Fibroblast of mammary gland (primary cell): ENCODE results near the gene MICA.

Experiments
- DNase-seq: peaks from one replicate; pipeline ENCODE4 v3.0.0-alpha.2; 2010; ENCODE audit warnings: low read depth
- H3K4me3 ChIP-seq: 2 replicates; pipeline ENCODE4 v1.5.1; 2011; ENCODE audit warnings: low read depth, mild to moderate bottlenecking, low read length, moderate library complexity; ENCODE audit not compliant: control insufficient read depth
- CTCF ChIP-seq: conservative IDR thresholded peaks from 2 replicates; pipeline ENCODE4 v1.5.1; 2011; ENCODE audit warnings: low read depth, low read length, inconsistent platforms; ENCODE audit not compliant: control insufficient read depth, insufficient read depth

MICA gene

GRCh38 chr6:31403283-31404060 lies at the start of gene MICA:
Gene MICA, plus strand, starts transcription at chr6:31403595. Its CDS starts 38 bp downstream, at chr6:31403633.
- DNase-seq: peak; percentile 82
- no peak for TF ChIP-seq CTCF
- H3K4me3 ChIP-seq: peak within 1 kb of the TSS; percentile 82

GRCh38 chr6:31354158-31354863 lies 49.1 kb upstream of the MICA start:
- no peak for TF ChIP-seq CTCF
- peak; percentile 5 for DNase-seq
- H3K4me3 ChIP-seq: no peak overlapping the region

GRCh38 chr6:31354864-31355582 lies 48.4 kb upstream of the MICA start:
- no peak for TF ChIP-seq CTCF
- no peak for DNase-seq
- no peak overlapping the region for H3K4me3 ChIP-seq

- DNase-seq: no peak
- TF ChIP-seq CTCF: no peak
- no peak overlapping the region for H3K4me3 ChIP-seq
Observed at GRCh38 chr6:31355583-31355948, 47.8 kb upstream of the MICA start.

GRCh38 chr6:31356216-31356945 lies 47.0 kb upstream of the MICA start:
- DNase-seq: no peak
- no peak for TF ChIP-seq CTCF
- H3K4me3 ChIP-seq: peak overlapping the region; percentile 58

- H3K4me3 ChIP-seq: peak within 1 kb of the TSS; percentile 58
- peak; percentile 70 for DNase-seq
- TF ChIP-seq CTCF: no peak
Observed at GRCh38 chr6:31356946-31357466, 46.4 kb upstream of the MICA start, which contains the start of gene HLA-B. Gene HLA-B, minus strand, starts transcription at chr6:31357179. Its CDS starts 21 bp downstream, at chr6:31357158.
